HG03139 (cell line): Measurements from ENCODE around the gene MEOX2.

Source experiments
- ATAC-seq: cut with Tn5 transposase; IDR thresholded peaks from one replicate; pipeline ENCODE4 v1.9.1; 2021; ENCODE audit not compliant: unreplicated experiment

MEOX2 gene

GRCh38 chr7:15618275-15618674 lies 68.2 kb downstream of the MEOX2 start:
- ATAC-seq: no peak

- ATAC-seq: no peak
Observed at GRCh38 chr7:15612205-15612604, 74.3 kb downstream of the MEOX2 start.

GRCh38 chr7:15610503-15610902 lies 76.0 kb downstream of the MEOX2 start:
- ATAC-seq: no peak

- ATAC-seq: no peak
Observed at GRCh38 chr7:15609287-15609686, 77.2 kb downstream of the MEOX2 start.

GRCh38 chr7:15607529-15608210 lies 78.8 kb downstream of the MEOX2 start:
- ATAC-seq: no peak

GRCh38 chr7:15606561-15606960 lies 79.9 kb downstream of the MEOX2 start:
- ATAC-seq: no peak

- no peak for ATAC-seq
Observed at GRCh38 chr7:15604166-15604565, 82.3 kb downstream of the MEOX2 start.

GRCh38 chr7:15603124-15603523 lies 83.4 kb downstream of the MEOX2 start:
- ATAC-seq: no peak

- ATAC-seq: no peak
Observed at GRCh38 chr7:15602236-15602635, 84.2 kb downstream of the MEOX2 start.

GRCh38 chr7:15601175-15601574 lies 85.3 kb downstream of the MEOX2 start:
- no peak for ATAC-seq

- ATAC-seq: no peak
Observed at GRCh38 chr7:15600298-15600697, 86.2 kb downstream of the MEOX2 start.

GRCh38 chr7:15594461-15594860 lies 92.0 kb downstream of the MEOX2 start:
- ATAC-seq: no peak

GRCh38 chr7:15593382-15593781 lies 93.1 kb downstream of the MEOX2 start:
- ATAC-seq: no peak

- ATAC-seq: no peak
Observed at GRCh38 chr7:15586266-15586665, 100.2 kb downstream of the MEOX2 start.

GRCh38 chr7:15584575-15584974 lies 101.9 kb downstream of the MEOX2 start:
- ATAC-seq: no peak

- no peak for ATAC-seq
Observed at GRCh38 chr7:15582773-15583172, 103.7 kb downstream of the MEOX2 start.

GRCh38 chr7:15581352-15581951 lies 105.0 kb downstream of the MEOX2 start:
- no peak for ATAC-seq

- ATAC-seq: no peak
Observed at GRCh38 chr7:15580604-15581351, 105.7 kb downstream of the MEOX2 start.

- no peak for ATAC-seq
Observed at GRCh38 chr7:15577600-15577999, 108.9 kb downstream of the MEOX2 start.

GRCh38 chr7:15571301-15571878 lies 115.1 kb downstream of the MEOX2 start:
- ATAC-seq: no peak

- ATAC-seq: no peak
Observed at GRCh38 chr7:15567652-15568051, 118.8 kb downstream of the MEOX2 start.

GRCh38 chr7:15567036-15567435 lies 119.4 kb downstream of the MEOX2 start:
- ATAC-seq: no peak
